Measurements from ENCODE around the gene GSTP1.

GRCh38 chr11:67543585-67543984 is 40.0 kb upstream of the GSTP1 start:
- no peak for TF ChIP-seq POLR2A (IDR thresholded peaks at IDR 0.05)
- no peak for TF ChIP-seq CTCF (IDR thresholded peaks at IDR 0.05)
- no peak for TF ChIP-seq POLR2AphosphoS5 (IDR thresholded peaks at IDR 0.05)
